GM12873 (cell line): ENCODE results near the gene TSPAN14.

ENCODE experiments used
- CTCF ChIP-seq: IDR thresholded peaks from 2 replicates; pipeline ENCODE4 v1.5.1; 2012; ENCODE audit warnings: low read depth, mild to moderate bottlenecking, moderate library complexity, low read length, control low read depth; ENCODE audit not compliant: insufficient read depth; ENCODE audit errors: missing control alignments

TSPAN14 gene

GRCh38 chr10:80504158-80504811 is 50.2 kb downstream of the TSPAN14 start:
- TF ChIP-seq CTCF: no peak

- TF ChIP-seq CTCF: no peak
These were observed 50.9 kb downstream of the TSPAN14 start for GRCh38 chr10:80504897-80505465.

- no peak for TF ChIP-seq CTCF
These were observed 52.1 kb downstream of the TSPAN14 start for GRCh38 chr10:80506189-80506575.

GRCh38 chr10:80506836-80507487 is 52.9 kb downstream of the TSPAN14 start:
- no peak for TF ChIP-seq CTCF

GRCh38 chr10:80509108-80509402 is 54.9 kb downstream of the TSPAN14 start:
- no peak for TF ChIP-seq CTCF

GRCh38 chr10:80509403-80510161 is 55.5 kb downstream of the TSPAN14 start:
- no peak for TF ChIP-seq CTCF

- no peak for TF ChIP-seq CTCF
These were observed 58.0 kb downstream of the TSPAN14 start for GRCh38 chr10:80512031-80512526.
